ENCODE data around the gene RTRAF. TPM values are rescaled to one million over a fixed set of nuclear protein-coding genes. Genes with fewer than 3 reads are reported as not detected.

Gene RTRAF
- total RNA-seq, 1 experiment from 2014 or later: 184 TPM

DNA sequence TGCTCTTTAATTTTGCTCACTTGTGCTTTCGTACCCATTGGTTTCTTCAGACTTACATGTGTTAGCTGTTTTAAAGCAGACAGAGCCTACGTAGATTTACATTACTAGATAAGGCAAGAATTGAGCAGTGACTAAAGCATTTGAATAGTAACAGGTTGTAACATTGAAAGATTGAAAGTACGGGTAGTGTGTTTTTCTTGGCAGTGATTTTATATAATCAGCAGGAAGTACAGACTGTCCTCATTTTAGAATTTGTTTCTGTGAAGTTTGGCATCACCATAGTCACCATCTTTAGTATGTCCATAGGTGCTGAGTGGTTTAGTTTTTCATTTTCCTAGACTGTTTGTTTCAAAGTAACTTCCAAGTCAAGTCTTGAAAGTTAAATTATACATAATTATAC is 14.0 kb downstream of the RTRAF start:
- intact Hi-C loops (cut with micrococcal nuclease; ENCODE audit: unreplicated experiment): no loop called here
- Histone ChIP-seq H3K36me3 (ENCODE audit: low read depth) (peaks cover 70% of the 10 kb centered on the region), H3K4me1 (replicated peaks; ENCODE audit: insufficient read depth) (no peaks in the 10 kb centered on the region), H3F3A (ENCODE audit: insufficient read depth, low read depth) (no peaks in the 10 kb centered on the region), H4K20me1 (ENCODE audit: insufficient read depth) (peaks cover 3% of the 10 kb centered on the region), H3K4me2 (no peak overlapping the region), H3K9me3 (ENCODE audit: insufficient read depth, low read depth) (no peaks in the 10 kb centered on the region), H3K27me3 (ENCODE audit: insufficient read depth, low read depth) (no peaks in the 10 kb centered on the region), H3K9me2 (ENCODE audit: insufficient read depth) (no peaks in the 10 kb centered on the region), H3K4me3 (no peak overlapping the region), H3K27ac (no peak overlapping the region), H2AFZ (no peak overlapping the region), H3K79me2 (ENCODE audit: low read depth) (0 out of 2 replicates have a peak, but pooled peaks cover 5% of the 10 kb centered on the region)
- BruUV-seq (replicated peaks): no TSS peak
- ChIA-PET POLR2A (ENCODE audit: unreplicated experiment) (no interaction called here), CTCF (no interaction called here)
- TF ChIP-seq EZH2 (IDR thresholded peaks at IDR 0.05; ENCODE audit: low read depth): no peak
- TF ChIP-seq, protein P1, sequence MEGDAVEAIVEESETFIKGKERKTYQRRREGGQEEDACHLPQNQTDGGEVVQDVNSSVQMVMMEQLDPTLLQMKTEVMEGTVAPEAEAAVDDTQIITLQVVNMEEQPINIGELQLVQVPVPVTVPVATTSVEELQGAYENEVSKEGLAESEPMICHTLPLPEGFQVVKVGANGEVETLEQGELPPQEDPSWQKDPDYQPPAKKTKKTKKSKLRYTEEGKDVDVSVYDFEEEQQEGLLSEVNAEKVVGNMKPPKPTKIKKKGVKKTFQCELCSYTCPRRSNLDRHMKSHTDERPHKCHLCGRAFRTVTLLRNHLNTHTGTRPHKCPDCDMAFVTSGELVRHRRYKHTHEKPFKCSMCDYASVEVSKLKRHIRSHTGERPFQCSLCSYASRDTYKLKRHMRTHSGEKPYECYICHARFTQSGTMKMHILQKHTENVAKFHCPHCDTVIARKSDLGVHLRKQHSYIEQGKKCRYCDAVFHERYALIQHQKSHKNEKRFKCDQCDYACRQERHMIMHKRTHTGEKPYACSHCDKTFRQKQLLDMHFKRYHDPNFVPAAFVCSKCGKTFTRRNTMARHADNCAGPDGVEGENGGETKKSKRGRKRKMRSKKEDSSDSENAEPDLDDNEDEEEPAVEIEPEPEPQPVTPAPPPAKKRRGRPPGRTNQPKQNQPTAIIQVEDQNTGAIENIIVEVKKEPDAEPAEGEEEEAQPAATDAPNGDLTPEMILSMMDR (conservative IDR thresholded peaks at IDR 0.05): no peak
- DNase-seq: no peak

DNA sequence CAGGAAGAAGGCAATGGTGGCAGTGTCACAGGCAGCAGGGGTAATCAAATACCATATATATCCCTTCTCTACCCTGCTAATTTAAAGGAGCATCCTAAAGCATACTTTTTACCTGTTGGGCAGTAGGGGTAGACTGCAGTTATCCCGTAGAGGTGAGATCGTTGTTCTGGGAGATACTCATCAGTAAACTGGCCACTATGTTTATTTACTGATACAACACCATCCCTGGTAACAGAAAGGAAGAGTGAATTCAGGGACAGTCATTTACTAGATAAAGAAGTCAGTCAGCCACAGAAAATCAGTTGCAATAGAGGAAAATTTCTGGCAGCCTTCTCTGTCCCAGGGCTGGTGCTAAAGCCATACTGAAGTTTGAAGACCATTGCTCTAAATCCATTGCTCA is 16.3 kb downstream of the RTRAF start:
- intact Hi-C loops (cut with micrococcal nuclease; ENCODE audit: unreplicated experiment): no loop called here
- ChIA-PET CTCF (no interaction called here), POLR2A (ENCODE audit: unreplicated experiment) (no interaction called here)
- Histone ChIP-seq H3K4me2 (no peak overlapping the region), H3K27ac (no peak overlapping the region), H3K9me2 (ENCODE audit: insufficient read depth) (no peaks in the 10 kb centered on the region), H2AFZ (no peak overlapping the region), H3K79me2 (ENCODE audit: low read depth) (no peaks in the 10 kb centered on the region), H3F3A (ENCODE audit: insufficient read depth, low read depth) (no peaks in the 10 kb centered on the region; the same call in none of the 2 replicates), H3K36me3 (ENCODE audit: low read depth) (peaks cover 68% of the 10 kb centered on the region), H3K4me3 (no peak overlapping the region), H3K9me3 (ENCODE audit: insufficient read depth, low read depth) (no peaks in the 10 kb centered on the region), H4K20me1 (ENCODE audit: insufficient read depth) (peaks cover 3% of the 10 kb centered on the region; the same call in 1 of the 2 replicates), H3K27me3 (ENCODE audit: insufficient read depth, low read depth) (no peaks in the 10 kb centered on the region), H3K4me1 (replicated peaks; ENCODE audit: insufficient read depth) (no peaks in the 10 kb centered on the region)
- DNase-seq: no peak
- TF ChIP-seq, protein P1 (conservative IDR thresholded peaks at IDR 0.05): no peak
- TF ChIP-seq EZH2 (IDR thresholded peaks at IDR 0.05; ENCODE audit: low read depth): no peak
- no TSS peak for BruUV-seq (replicated peaks)

DNA sequence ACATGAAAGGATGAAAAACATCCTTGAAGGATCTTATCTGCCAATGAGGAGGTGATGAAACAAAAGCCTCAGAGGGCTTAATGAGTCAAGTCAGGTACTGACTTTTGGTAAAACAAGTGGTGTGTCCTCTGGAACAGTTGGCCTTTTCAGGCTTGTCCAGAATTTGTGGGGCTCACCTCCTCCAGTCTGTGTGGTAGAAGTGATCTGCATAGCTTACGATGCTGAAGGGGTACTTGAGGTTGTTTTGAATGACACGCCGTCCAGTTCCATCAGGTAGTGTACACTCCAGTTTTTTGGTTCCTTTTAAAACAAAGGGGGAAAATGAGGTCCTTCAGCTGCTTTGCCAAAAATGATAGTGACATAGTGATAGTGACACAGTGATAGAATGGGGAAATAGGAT is 17.0 kb downstream of the RTRAF start:
- Histone ChIP-seq H4K20me1 (ENCODE audit: insufficient read depth) (peaks cover 3% of the 10 kb centered on the region; the same call in 1 of the 2 replicates), H3K4me3 (no peak overlapping the region), H3K36me3 (ENCODE audit: low read depth) (peaks cover 68% of the 10 kb centered on the region), H3K9me2 (ENCODE audit: insufficient read depth) (no peaks in the 10 kb centered on the region), H3K79me2 (ENCODE audit: low read depth) (no peaks in the 10 kb centered on the region), H3K27me3 (ENCODE audit: insufficient read depth, low read depth) (no peaks in the 10 kb centered on the region), H3K4me1 (replicated peaks; ENCODE audit: insufficient read depth) (no peaks in the 10 kb centered on the region), H3K27ac (no peak overlapping the region), H2AFZ (no peak overlapping the region), H3K4me2 (no peak overlapping the region), H3K9me3 (ENCODE audit: insufficient read depth, low read depth) (no peaks in the 10 kb centered on the region), H3F3A (ENCODE audit: insufficient read depth, low read depth) (no peaks in the 10 kb centered on the region; the same call in none of the 2 replicates)
- CTCF ChIA-PET: no interaction called here
- no peak for DNase-seq
- intact Hi-C loops (cut with micrococcal nuclease; ENCODE audit: unreplicated experiment): no loop called here
- no peak for TF ChIP-seq EZH2 (IDR thresholded peaks at IDR 0.05; ENCODE audit: low read depth)
- TF ChIP-seq, protein P1 (conservative IDR thresholded peaks at IDR 0.05): no peak
- BruUV-seq (replicated peaks): no TSS peak
- POLR2A ChIA-PET (ENCODE audit: unreplicated experiment): no interaction called here

Measured in PC-9 (cell line).